NB4 (cell line): ENCODE results near the gene HSFX1.

Experiments used
- MYC ChIP-seq: IDR thresholded peaks from 2 replicates; pipeline ENCODE4 v1.6.1; 2011; ENCODE audit warnings: low read depth, low read length
- POLR2A ChIP-seq: IDR thresholded peaks from 2 replicates; pipeline ENCODE4 v1.6.1; 2011; ENCODE audit warnings: mild to moderate bottlenecking; ENCODE audit not compliant: insufficient read length; ENCODE audit errors: extremely low read depth
- TF ChIP-seq, protein P1 (sequence below): IDR thresholded peaks from one replicate; pipeline ENCODE4 v1.5.1; 2012; ENCODE audit warnings: low read depth, low read length

DNA sequence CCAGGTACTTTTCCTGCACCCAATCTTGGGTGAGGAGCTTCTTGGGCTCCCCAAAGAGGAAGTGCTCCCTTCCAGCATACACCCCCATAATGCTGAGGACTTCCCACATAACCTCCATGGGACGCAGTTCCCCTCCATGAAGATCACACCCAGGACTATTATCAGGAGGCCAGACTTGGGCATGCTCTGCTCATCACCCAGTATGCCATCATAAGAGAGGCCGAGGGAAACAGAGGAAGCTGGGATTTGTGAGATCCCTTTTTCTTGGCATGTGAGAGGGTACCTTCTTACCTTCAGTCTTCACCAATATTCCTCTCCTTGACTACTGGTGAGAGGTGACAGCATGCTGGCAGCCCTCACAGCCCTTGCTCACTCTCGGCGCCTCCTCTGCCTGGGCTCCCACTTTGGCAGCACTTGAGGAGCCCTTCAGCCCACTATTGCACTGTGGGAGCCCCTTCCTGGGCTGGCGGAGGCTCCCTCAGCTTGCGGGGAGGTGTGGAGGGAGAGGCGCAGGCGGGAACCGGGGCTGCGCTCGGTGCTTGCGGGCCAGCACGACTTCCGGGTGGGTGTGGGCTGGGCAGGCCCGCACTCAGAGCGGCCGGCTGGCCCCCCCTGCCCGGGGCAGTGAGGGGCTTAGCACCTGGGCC, 15.7 kb upstream of the HSFX1 start:
- TF ChIP-seq, protein P1, sequence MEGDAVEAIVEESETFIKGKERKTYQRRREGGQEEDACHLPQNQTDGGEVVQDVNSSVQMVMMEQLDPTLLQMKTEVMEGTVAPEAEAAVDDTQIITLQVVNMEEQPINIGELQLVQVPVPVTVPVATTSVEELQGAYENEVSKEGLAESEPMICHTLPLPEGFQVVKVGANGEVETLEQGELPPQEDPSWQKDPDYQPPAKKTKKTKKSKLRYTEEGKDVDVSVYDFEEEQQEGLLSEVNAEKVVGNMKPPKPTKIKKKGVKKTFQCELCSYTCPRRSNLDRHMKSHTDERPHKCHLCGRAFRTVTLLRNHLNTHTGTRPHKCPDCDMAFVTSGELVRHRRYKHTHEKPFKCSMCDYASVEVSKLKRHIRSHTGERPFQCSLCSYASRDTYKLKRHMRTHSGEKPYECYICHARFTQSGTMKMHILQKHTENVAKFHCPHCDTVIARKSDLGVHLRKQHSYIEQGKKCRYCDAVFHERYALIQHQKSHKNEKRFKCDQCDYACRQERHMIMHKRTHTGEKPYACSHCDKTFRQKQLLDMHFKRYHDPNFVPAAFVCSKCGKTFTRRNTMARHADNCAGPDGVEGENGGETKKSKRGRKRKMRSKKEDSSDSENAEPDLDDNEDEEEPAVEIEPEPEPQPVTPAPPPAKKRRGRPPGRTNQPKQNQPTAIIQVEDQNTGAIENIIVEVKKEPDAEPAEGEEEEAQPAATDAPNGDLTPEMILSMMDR: no peak
- TF ChIP-seq POLR2A (no peak), MYC (no peak)
